SK-N-SH treated with all-trans-retinoic acid at 6 μM for 48 hours (cell line): ENCODE data around the gene ALK.

ENCODE experiments used
- ATAC-seq: fragments of 200-7000 bp; cut with Tn5 transposase; 3 replicates; pipeline ENCODE4 v1.9.1; 2020; ENCODE audit warnings: mild to moderate bottlenecking, moderate library complexity
- ARNTL ChIP-seq: fragments of 450-650 bp; formaldehyde crosslinking; IDR thresholded peaks from 2 replicates; pipeline ENCODE4 v1.5.0; 2020; ENCODE audit warnings: low read depth, mild to moderate bottlenecking, moderate library complexity, borderline replicate concordance
- BACH2 ChIP-seq: fragments of 250-450 bp; sonication (Bioruptor Pico); IDR thresholded peaks from 2 replicates; pipeline ENCODE4 v1.9.0; 2021; ENCODE audit warnings: mild to moderate bottlenecking, borderline replicate concordance
- CSDC2 ChIP-seq: fragments of 250-450 bp; sonication (Bioruptor Pico); IDR thresholded peaks from 2 replicates; pipeline ENCODE4 v1.5.0; 2020; ENCODE audit warnings: mild to moderate bottlenecking, moderate library complexity
- CSRNP3 ChIP-seq: fragments of 250-450 bp; sonication (Bioruptor Pico); IDR thresholded peaks from 2 replicates; pipeline ENCODE4 v1.5.1; 2021; ENCODE audit warnings: mild to moderate bottlenecking, moderate library complexity
- GLIS3 ChIP-seq: fragments of 250-450 bp; sonication (Bioruptor Pico); IDR thresholded peaks from 2 replicates; pipeline ENCODE4 v1.5.0; 2020; ENCODE audit warnings: mild to moderate bottlenecking, moderate library complexity
- ISL1 ChIP-seq: fragments of 250-450 bp; sonication (Bioruptor Pico); IDR thresholded peaks from 2 replicates; pipeline ENCODE4 v2.1.2; 2022; ENCODE audit warnings: mild to moderate bottlenecking, moderate library complexity
- OSR1 ChIP-seq: fragments of 250-450 bp; sonication (Bioruptor Pico); IDR thresholded peaks from 2 replicates; pipeline ENCODE4 v1.8.0; 2022; ENCODE audit warnings: moderate library complexity, mild to moderate bottlenecking, inconsistent platforms
- PPARA ChIP-seq: fragments of 250-450 bp; sonication (Bioruptor Pico); IDR thresholded peaks from 2 replicates; pipeline ENCODE4 v1.5.0; 2020; ENCODE audit warnings: mild to moderate bottlenecking, borderline replicate concordance
- RARB ChIP-seq: fragments of 250-450 bp; sonication (Bioruptor Pico); IDR thresholded peaks from 2 replicates; pipeline ENCODE4 v1.8.0; 2021; ENCODE audit warnings: mild to moderate bottlenecking, moderate library complexity
- SNAI2 ChIP-seq: fragments of 250-450 bp; sonication (Bioruptor Pico); IDR thresholded peaks from 2 replicates; pipeline ENCODE4 v1.5.0; 2020; ENCODE audit warnings: mild to moderate bottlenecking, moderate library complexity
- TCF4 ChIP-seq: fragments of 250-450 bp; sonication (Bioruptor Pico); IDR thresholded peaks from 2 replicates; pipeline ENCODE4 v1.8.0; 2021; ENCODE audit warnings: mild to moderate bottlenecking, moderate library complexity, borderline replicate concordance
- TOX ChIP-seq: fragments of 250-450 bp; sonication (Bioruptor Pico); IDR thresholded peaks from 2 replicates; pipeline ENCODE4 v1.8.0; 2021; ENCODE audit warnings: mild to moderate bottlenecking, moderate library complexity, borderline replicate concordance
- ZC3H10 ChIP-seq: fragments of 250-450 bp; sonication (Bioruptor Pico); IDR thresholded peaks from 2 replicates; pipeline ENCODE4 v1.5.1; 2021; ENCODE audit warnings: mild to moderate bottlenecking, moderate library complexity
- ZFP3 ChIP-seq: fragments of 250-450 bp; sonication (Bioruptor Pico); IDR thresholded peaks from 2 replicates; pipeline ENCODE4 v1.5.0; 2020; ENCODE audit warnings: mild to moderate bottlenecking, moderate library complexity
- ZFP30 ChIP-seq: fragments of 450-650 bp; formaldehyde crosslinking; IDR thresholded peaks from 2 replicates; pipeline ENCODE4 v1.5.0; 2022; ENCODE audit warnings: mild to moderate bottlenecking, moderate library complexity
- ZNF565 ChIP-seq: fragments of 450-650 bp; formaldehyde crosslinking; conservative IDR thresholded peaks from 2 replicates; pipeline ENCODE4 v1.5.0; 2020; ENCODE audit warnings: low read depth, mild to moderate bottlenecking, moderate library complexity
- ZNF70 ChIP-seq: fragments of 450-650 bp; formaldehyde crosslinking; IDR thresholded peaks from 2 replicates; pipeline ENCODE4 v1.5.0; 2020; ENCODE audit warnings: mild to moderate bottlenecking, moderate library complexity
- ZNF8 ChIP-seq: fragments of 450-650 bp; formaldehyde crosslinking; IDR thresholded peaks from 2 replicates; pipeline ENCODE4 v1.5.0; 2020; ENCODE audit warnings: mild to moderate bottlenecking, moderate library complexity
- TF ChIP-seq, protein P1 (sequence below): fragments of 250-450 bp; sonication (Bioruptor Pico); IDR thresholded peaks from 2 replicates; pipeline ENCODE4 v1.5.1; 2020; ENCODE audit warnings: low read depth, mild to moderate bottlenecking, moderate library complexity
- TF ChIP-seq, protein P2 (sequence below): fragments of 250-450 bp; sonication (Bioruptor Pico); IDR thresholded peaks from 2 replicates; pipeline ENCODE4 v1.5.0; 2020; ENCODE audit warnings: mild to moderate bottlenecking, moderate library complexity
- TF ChIP-seq, protein P3 (sequence below): fragments of 250-450 bp; sonication (Bioruptor Pico); IDR thresholded peaks from 2 replicates; pipeline ENCODE4 v1.8.0; 2021; ENCODE audit warnings: low read depth, mild to moderate bottlenecking, moderate library complexity, borderline replicate concordance
- TF ChIP-seq, protein P4 (sequence below): fragments of 250-450 bp; sonication (Bioruptor Pico); IDR thresholded peaks from 2 replicates; pipeline ENCODE4 v1.8.0; 2020; ENCODE audit warnings: mild to moderate bottlenecking, moderate library complexity, borderline replicate concordance

Gene ALK

GRCh38 chr2:29325544-29325943 lies 595.8 kb downstream of the ALK start:
- TF ChIP-seq ZNF565 = no peak
- no peak for TF ChIP-seq ZNF70 (CRISPR knock-in tag)
- no peak for TF ChIP-seq ZFP30 (CRISPR knock-in tag)
- no peak for TF ChIP-seq RARB (CRISPR knock-in tag)
- no peak for TF ChIP-seq ZC3H10 (CRISPR knock-in tag)
- ATAC-seq = no peak

DNA sequence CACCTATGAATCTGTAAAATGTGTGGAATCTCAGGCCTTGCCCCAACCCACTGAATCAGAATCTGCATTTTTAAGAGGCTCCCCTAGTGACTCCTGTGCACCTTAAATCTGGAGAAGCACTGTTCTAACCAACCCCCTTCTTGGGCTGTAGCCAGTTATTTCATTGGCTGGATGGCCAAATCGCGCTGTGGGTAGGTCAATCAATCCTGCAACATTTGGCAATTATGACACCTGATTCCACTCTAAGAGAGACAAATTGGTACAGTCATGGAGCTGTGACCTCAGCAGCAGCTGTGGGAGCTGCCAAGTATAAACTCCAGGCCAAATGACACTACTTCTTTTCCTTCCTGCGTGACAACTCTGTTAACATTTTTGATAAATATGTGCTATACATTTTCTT lies 597.4 kb downstream of the ALK start:
- TF ChIP-seq TOX (CRISPR knock-in tag) (no peak), TCF4 (CRISPR knock-in tag) (no peak), ISL1 (CRISPR knock-in tag) (peak; percentile 38)

DNA sequence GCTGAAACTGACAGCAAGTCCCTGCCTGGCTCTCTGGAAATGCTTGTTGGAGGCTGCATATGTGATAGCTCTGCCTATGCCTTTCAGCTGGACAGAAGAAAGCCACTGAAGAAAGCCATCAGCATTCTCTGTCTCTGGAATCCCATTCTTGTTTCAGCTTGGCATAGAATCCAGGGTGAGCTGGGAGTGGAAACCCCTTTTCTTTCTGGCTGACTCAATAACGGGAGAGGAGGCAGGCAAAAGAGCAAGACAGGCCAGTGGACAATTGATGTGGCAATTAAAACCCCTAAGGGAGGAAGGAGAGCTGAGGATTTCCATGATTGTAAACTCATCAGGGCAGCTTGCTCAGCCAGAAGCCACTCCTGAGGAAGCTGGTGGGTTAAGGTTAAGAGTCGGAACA lies 598.1 kb downstream of the ALK start:
- ATAC-seq = peak; percentile 18
- TF ChIP-seq ZFP3 (CRISPR knock-in tag) (no peak), CSRNP3 (CRISPR knock-in tag) (no peak), ARNTL (CRISPR knock-in tag) (no peak), ZFP30 (CRISPR knock-in tag) (no peak), ZC3H10 (CRISPR knock-in tag) (no peak), RARB (CRISPR knock-in tag) (no peak), PPARA (CRISPR knock-in tag) (no peak)
- TF ChIP-seq, protein P1, sequence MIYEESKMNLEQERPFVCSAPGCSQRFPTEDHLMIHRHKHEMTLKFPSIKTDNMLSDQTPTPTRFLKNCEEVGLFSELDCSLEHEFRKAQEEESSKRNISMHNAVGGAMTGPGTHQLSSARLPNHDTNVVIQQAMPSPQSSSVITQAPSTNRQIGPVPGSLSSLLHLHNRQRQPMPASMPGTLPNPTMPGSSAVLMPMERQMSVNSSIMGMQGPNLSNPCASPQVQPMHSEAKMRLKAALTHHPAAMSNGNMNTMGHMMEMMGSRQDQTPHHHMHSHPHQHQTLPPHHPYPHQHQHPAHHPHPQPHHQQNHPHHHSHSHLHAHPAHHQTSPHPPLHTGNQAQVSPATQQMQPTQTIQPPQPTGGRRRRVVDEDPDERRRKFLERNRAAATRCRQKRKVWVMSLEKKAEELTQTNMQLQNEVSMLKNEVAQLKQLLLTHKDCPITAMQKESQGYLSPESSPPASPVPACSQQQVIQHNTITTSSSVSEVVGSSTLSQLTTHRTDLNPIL = no peak

More for the DNA sequence above, 597.4 kb downstream of the ALK start:
- ATAC-seq = peak; percentile 14; the same call in 2 of the 3 replicates

GRCh38 chr2:29322011-29322410 lies 599.4 kb downstream of the ALK start:
- ATAC-seq = peak; percentile 76
- TF ChIP-seq ZFP3 (CRISPR knock-in tag) (no peak), BACH2 (CRISPR knock-in tag) (no peak), RARB (CRISPR knock-in tag) (no peak), CSRNP3 (CRISPR knock-in tag) (no peak), CSDC2 (CRISPR knock-in tag) (no peak), ZFP30 (CRISPR knock-in tag) (no peak), TOX (CRISPR knock-in tag) (no peak), ZNF8 (CRISPR knock-in tag) (no peak), GLIS3 (CRISPR knock-in tag) (no peak), TCF4 (CRISPR knock-in tag) (no peak), SNAI2 (CRISPR knock-in tag) (no peak), ISL1 (CRISPR knock-in tag) (no peak), ZNF565 (no peak), OSR1 (CRISPR knock-in tag) (no peak)
- TF ChIP-seq, protein P2, sequence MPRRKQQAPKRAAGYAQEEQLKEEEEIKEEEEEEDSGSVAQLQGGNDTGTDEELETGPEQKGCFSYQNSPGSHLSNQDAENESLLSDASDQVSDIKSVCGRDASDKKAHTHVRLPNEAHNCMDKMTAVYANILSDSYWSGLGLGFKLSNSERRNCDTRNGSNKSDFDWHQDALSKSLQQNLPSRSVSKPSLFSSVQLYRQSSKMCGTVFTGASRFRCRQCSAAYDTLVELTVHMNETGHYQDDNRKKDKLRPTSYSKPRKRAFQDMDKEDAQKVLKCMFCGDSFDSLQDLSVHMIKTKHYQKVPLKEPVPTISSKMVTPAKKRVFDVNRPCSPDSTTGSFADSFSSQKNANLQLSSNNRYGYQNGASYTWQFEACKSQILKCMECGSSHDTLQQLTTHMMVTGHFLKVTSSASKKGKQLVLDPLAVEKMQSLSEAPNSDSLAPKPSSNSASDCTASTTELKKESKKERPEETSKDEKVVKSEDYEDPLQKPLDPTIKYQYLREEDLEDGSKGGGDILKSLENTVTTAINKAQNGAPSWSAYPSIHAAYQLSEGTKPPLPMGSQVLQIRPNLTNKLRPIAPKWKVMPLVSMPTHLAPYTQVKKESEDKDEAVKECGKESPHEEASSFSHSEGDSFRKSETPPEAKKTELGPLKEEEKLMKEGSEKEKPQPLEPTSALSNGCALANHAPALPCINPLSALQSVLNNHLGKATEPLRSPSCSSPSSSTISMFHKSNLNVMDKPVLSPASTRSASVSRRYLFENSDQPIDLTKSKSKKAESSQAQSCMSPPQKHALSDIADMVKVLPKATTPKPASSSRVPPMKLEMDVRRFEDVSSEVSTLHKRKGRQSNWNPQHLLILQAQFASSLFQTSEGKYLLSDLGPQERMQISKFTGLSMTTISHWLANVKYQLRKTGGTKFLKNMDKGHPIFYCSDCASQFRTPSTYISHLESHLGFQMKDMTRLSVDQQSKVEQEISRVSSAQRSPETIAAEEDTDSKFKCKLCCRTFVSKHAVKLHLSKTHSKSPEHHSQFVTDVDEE (CRISPR knock-in tag) = no peak
- TF ChIP-seq, protein P1 = no peak
- TF ChIP-seq, protein P3, sequence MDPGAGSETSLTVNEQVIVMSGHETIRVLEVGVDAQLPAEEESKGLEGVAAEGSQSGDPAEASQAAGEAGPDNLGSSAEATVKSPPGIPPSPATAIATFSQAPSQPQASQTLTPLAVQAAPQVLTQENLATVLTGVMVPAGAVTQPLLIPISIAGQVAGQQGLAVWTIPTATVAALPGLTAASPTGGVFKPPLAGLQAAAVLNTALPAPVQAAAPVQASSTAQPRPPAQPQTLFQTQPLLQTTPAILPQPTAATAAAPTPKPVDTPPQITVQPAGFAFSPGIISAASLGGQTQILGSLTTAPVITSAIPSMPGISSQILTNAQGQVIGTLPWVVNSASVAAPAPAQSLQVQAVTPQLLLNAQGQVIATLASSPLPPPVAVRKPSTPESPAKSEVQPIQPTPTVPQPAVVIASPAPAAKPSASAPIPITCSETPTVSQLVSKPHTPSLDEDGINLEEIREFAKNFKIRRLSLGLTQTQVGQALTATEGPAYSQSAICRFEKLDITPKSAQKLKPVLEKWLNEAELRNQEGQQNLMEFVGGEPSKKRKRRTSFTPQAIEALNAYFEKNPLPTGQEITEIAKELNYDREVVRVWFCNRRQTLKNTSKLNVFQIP = no peak
- TF ChIP-seq, protein P4, sequence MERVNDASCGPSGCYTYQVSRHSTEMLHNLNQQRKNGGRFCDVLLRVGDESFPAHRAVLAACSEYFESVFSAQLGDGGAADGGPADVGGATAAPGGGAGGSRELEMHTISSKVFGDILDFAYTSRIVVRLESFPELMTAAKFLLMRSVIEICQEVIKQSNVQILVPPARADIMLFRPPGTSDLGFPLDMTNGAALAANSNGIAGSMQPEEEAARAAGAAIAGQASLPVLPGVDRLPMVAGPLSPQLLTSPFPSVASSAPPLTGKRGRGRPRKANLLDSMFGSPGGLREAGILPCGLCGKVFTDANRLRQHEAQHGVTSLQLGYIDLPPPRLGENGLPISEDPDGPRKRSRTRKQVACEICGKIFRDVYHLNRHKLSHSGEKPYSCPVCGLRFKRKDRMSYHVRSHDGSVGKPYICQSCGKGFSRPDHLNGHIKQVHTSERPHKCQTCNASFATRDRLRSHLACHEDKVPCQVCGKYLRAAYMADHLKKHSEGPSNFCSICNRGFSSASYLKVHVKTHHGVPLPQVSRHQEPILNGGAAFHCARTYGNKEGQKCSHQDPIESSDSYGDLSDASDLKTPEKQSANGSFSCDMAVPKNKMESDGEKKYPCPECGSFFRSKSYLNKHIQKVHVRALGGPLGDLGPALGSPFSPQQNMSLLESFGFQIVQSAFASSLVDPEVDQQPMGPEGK = no peak
